Panc1 (cell line): ENCODE data around the gene TEX261. TPM values are rescaled to one million over a fixed set of nuclear protein-coding genes. Genes with fewer than 3 reads are reported as not detected.

Experiments
- ATAC-seq: fragments of 200-7000 bp; cut with Tn5 transposase; 2 replicates; pipeline ENCODE4 v1.9.1; 2020; ENCODE audit warnings: mild to moderate bottlenecking, moderate library complexity
- BruUV-seq: library from RNA; stranded (reverse); fragments of 400-500 nt; replicated peaks from 2 replicates; lab custom pipeline; 2021; lab: Mats Ljungman, UMichigan
- CTCF ChIA-PET: fragments of 300-600 bp; sonication (Branson Sonifier 250); formaldehyde crosslinking; loops from one replicate; lab custom pipeline; 2022; ENCODE audit warnings: antibody characterized with exemption; lab: Charles Lee
- POLR2A ChIA-PET: fragments of 300-600 bp; sonication (Branson Sonifier 250); formaldehyde crosslinking; loops from one replicate; lab custom pipeline; 2022; ENCODE audit warnings: antibody characterized with exemption; lab: Charles Lee
- DNase-seq: peaks from one replicate; pipeline ENCODE4 v3.0.0-alpha.2; 2010; ENCODE audit warnings: low read depth, low spot score
- H3K27ac ChIP-seq: 2 replicates; pipeline ENCODE4 v1.5.1; 2011; ENCODE audit warnings: mild to moderate bottlenecking, low read length, inconsistent platforms
- H3K27me3 ChIP-seq: fragments of 200-500 bp; sonication (Bioruptor generic); 2 replicates; pipeline ENCODE4 v1.6.0; 2014; ENCODE audit warnings: low read length, inconsistent platforms; ENCODE audit not compliant: control insufficient read depth, insufficient read depth
- H3K36me3 ChIP-seq: fragments of 200-500 bp; sonication (Bioruptor generic); 2 replicates; pipeline ENCODE4 v1.5.1; 2014; ENCODE audit warnings: inconsistent platforms, mild to moderate bottlenecking, low read length, moderate library complexity; ENCODE audit not compliant: control insufficient read depth, insufficient read depth
- H3K4me1 ChIP-seq: 2 replicates; pipeline ENCODE4 v1.5.1; 2011; ENCODE audit warnings: inconsistent platforms, mild to moderate bottlenecking, low read length, moderate library complexity; ENCODE audit not compliant: control insufficient read depth, insufficient read depth
- H3K4me3 ChIP-seq, 2 experiments: 2 replicates each; pipeline ENCODE4 v1.5.1; 2011 to 2012; ENCODE audit warnings: low read depth in 2 of 2, low read length in 2 of 2, mild to moderate bottlenecking in 2 of 2, inconsistent platforms in 1 of 2, moderate library complexity in 1 of 2
- H3K9me3 ChIP-seq: fragments of 200-500 bp; sonication (Bioruptor generic); 2 replicates; pipeline ENCODE4 v1.5.1; 2014; ENCODE audit warnings: low read depth, mild to moderate bottlenecking, inconsistent platforms, low read length, moderate library complexity; ENCODE audit not compliant: control insufficient read depth, insufficient read depth
- POLR2AphosphoS5 ChIP-seq: IDR thresholded peaks from 2 replicates; pipeline ENCODE4 v1.6.1; 2012; ENCODE audit warnings: mild to moderate bottlenecking, low read depth, low read length, moderate library complexity
- SIN3A ChIP-seq: IDR thresholded peaks from 2 replicates; pipeline ENCODE4 v1.6.1; 2012; ENCODE audit warnings: low read depth, mild to moderate bottlenecking, low read length, moderate library complexity, borderline replicate concordance; ENCODE audit not compliant: insufficient read depth
- TCF7L2 ChIP-seq: IDR thresholded peaks from 2 replicates; pipeline ENCODE4 v1.6.1; 2011; ENCODE audit warnings: mild to moderate bottlenecking, low read depth, low read length, inconsistent platforms
- in situ Hi-C: cut with HindIII; loops from 2 replicates; pipeline ENCODE4 v1.10.0; 2016; ENCODE audit warnings: low sequenced_read_pairs, low pct_unique_long_range_greater_than_20kb
- intact Hi-C: fragments of 100-400 bp; cut with micrococcal nuclease; formaldehyde crosslinking; loops from one replicate; pipeline ENCODE4 v1.10.0; 2022; ENCODE audit not compliant: unreplicated experiment
- total RNA-seq: library from RNA; stranded (reverse); gene quantifications from one replicate; pipeline ENCODE4 v1.2.1, GENCODE V29; 2021; ENCODE audit not compliant: unreplicated experiment
- TF ChIP-seq, protein P1 (sequence below), 2 experiments: IDR thresholded peaks; 2 replicates each; pipeline ENCODE4 v1.6.1; 2011 to 2012; ENCODE audit warnings: low read depth in 2 of 2, control low read depth in 1 of 2, low read length in 1 of 2, mild to moderate bottlenecking in 1 of 2, moderate library complexity in 1 of 2; ENCODE audit not compliant: insufficient read depth in 1 of 2
- TF ChIP-seq, protein P2 (sequence below): fragments of 450-650 bp; IDR thresholded peaks from 2 replicates; pipeline ENCODE4 v1.5.1; 2017; ENCODE audit warnings: mild to moderate bottlenecking

Gene TEX261
- total RNA-seq, 1 experiment from 2014 or later = 64.9 TPM

DNA sequence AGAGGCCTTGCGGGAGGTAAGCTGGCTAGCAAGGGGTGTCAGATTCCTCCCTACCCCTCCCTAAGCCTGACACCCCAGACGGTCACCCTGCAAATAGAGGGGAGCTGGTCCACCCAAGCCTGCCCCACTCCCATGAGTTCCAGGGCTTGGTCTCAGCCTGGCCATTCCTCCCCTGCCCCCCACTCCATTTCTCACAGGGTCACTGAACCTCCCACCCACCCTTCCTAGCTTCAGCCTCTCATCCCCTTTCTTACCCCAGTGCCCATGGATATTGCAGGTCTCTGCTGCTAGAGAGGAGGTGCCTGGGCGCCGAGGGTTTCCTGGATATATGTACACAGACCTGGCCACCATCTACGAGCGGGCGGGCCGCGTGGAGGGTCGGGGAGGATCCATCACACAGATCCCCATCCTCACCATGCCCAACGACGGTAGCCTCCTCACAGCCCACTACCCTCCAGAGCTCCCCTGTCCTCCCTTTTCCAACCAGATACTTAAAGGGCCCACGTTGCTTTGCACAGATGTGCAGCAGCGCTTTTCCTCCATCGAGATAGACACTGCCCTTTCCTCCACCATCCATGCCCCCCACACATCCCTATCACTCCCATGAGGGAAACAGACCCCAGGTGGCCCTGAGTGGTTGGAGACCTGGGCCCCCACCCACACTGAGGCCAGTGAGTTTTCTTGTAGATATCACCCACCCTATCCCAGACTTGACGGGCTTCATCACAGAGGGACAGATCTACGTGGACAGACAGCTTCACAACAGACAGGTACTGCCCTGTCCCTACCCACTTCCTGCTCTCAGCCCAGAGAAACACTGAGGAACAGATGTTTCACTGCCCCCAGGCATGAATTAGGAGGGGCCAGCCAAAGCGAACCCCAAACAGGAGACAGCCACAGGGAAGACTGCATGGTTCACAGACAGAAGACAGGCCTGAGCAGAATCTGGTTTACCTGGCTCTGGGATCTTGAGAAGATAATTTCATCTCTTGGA is 31.5 kb downstream of the TEX261 start:
- ATAC-seq = no peak

DNA sequence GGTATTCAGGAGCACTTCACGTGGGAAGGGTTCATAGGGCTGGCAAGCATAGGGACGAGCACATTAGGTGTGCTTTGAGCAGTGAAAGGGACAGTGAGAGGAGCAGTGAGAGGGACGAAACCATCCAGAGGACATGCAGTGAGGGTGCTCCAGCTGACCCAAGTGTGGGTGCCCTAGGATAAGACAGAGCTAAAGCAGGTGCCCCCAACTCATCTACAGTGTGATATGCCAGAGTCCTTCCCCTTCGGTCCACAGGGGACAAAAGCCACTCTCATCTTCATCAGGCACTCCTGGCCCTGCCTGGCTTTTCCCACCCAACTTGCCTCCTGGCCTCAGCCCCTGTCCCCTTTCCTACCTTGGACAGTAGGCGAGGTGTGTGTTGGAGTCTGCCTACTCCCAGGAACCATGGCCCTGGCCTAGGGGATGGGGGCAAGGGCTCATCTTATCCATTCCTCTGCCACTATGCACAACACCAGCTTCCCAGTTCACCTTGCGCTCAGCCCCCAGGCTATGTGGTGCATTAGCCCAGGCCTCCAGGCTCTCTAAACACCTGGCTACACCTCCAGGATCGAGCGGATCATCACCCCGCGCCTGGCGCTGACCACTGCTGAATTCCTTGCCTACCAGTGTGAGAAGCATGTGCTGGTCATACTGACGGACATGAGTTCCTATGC is 32.3 kb downstream of the TEX261 start:
- no TSS peak for BruUV-seq
- Histone ChIP-seq H3K9me3 (no peaks in the 10 kb centered on the region), H3K36me3 (no peaks in the 10 kb centered on the region), H3K4me3 (no peak overlapping the region), H3K27me3 (no peaks in the 10 kb centered on the region; the same call in 1 of the 2 replicates), H3K4me1 (no peaks in the 10 kb centered on the region), H3K27ac (no peak overlapping the region)
- ChIA-PET CTCF (no interaction called here), POLR2A (no interaction called here)
- intact Hi-C loops = no loop called here
- in situ Hi-C loops = no loop called here
- ATAC-seq = no peak; the same call in 1 of the 2 replicates
- TF ChIP-seq SIN3A (no peak), TCF7L2 (no peak), POLR2AphosphoS5 (no peak)
- TF ChIP-seq, protein P1, sequence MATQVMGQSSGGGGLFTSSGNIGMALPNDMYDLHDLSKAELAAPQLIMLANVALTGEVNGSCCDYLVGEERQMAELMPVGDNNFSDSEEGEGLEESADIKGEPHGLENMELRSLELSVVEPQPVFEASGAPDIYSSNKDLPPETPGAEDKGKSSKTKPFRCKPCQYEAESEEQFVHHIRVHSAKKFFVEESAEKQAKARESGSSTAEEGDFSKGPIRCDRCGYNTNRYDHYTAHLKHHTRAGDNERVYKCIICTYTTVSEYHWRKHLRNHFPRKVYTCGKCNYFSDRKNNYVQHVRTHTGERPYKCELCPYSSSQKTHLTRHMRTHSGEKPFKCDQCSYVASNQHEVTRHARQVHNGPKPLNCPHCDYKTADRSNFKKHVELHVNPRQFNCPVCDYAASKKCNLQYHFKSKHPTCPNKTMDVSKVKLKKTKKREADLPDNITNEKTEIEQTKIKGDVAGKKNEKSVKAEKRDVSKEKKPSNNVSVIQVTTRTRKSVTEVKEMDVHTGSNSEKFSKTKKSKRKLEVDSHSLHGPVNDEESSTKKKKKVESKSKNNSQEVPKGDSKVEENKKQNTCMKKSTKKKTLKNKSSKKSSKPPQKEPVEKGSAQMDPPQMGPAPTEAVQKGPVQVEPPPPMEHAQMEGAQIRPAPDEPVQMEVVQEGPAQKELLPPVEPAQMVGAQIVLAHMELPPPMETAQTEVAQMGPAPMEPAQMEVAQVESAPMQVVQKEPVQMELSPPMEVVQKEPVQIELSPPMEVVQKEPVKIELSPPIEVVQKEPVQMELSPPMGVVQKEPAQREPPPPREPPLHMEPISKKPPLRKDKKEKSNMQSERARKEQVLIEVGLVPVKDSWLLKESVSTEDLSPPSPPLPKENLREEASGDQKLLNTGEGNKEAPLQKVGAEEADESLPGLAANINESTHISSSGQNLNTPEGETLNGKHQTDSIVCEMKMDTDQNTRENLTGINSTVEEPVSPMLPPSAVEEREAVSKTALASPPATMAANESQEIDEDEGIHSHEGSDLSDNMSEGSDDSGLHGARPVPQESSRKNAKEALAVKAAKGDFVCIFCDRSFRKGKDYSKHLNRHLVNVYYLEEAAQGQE (IDR thresholded peaks at IDR 0.05; ENCODE audit: insufficient read depth in 1 of 2, low read depth in 2 of 2, low read length in 1 of 2) = peak in 1 of 2 experiments; percentile 32; a peak in 1 of 4 replicates
- TF ChIP-seq, protein P2, sequence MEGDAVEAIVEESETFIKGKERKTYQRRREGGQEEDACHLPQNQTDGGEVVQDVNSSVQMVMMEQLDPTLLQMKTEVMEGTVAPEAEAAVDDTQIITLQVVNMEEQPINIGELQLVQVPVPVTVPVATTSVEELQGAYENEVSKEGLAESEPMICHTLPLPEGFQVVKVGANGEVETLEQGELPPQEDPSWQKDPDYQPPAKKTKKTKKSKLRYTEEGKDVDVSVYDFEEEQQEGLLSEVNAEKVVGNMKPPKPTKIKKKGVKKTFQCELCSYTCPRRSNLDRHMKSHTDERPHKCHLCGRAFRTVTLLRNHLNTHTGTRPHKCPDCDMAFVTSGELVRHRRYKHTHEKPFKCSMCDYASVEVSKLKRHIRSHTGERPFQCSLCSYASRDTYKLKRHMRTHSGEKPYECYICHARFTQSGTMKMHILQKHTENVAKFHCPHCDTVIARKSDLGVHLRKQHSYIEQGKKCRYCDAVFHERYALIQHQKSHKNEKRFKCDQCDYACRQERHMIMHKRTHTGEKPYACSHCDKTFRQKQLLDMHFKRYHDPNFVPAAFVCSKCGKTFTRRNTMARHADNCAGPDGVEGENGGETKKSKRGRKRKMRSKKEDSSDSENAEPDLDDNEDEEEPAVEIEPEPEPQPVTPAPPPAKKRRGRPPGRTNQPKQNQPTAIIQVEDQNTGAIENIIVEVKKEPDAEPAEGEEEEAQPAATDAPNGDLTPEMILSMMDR = no peak
- DNase-seq = no peak

More for the DNA sequence above, 31.5 kb downstream of the TEX261 start:
- Histone ChIP-seq H3K27me3 (no peaks in the 10 kb centered on the region; the same call in 1 of the 2 replicates), H3K4me1 (no peaks in the 10 kb centered on the region), H3K27ac (no peak overlapping the region), H3K36me3 (no peaks in the 10 kb centered on the region), H3K9me3 (no peaks in the 10 kb centered on the region), H3K4me3 (no peak overlapping the region)
- intact Hi-C loops (no loop called here), in situ Hi-C loops (no loop called here)
- TF ChIP-seq TCF7L2 (no peak), SIN3A (no peak), POLR2AphosphoS5 (no peak)
- TF ChIP-seq, protein P1 (IDR thresholded peaks at IDR 0.05; ENCODE audit: insufficient read depth in 1 of 2, low read depth in 2 of 2, low read length in 1 of 2) = no peak
- TF ChIP-seq, protein P2 = no peak
- POLR2A ChIA-PET = no interaction called here
- no TSS peak for BruUV-seq
- no peak for DNase-seq
- CTCF ChIA-PET = interaction anchor here (0.8 kb wide), 1 partner anchor 10 kb away, joined by 3 read pairs; no protein-coding TSS in a partner anchor
